Head of caudate nucleus (tissue), 42 donors: ENCODE data around the gene LTBP1.

Experiments used
- DNase-seq, 42 donors: peaks; one replicate each; pipeline versions ENCODE4 v3.0.0 to v3.0.0-alpha.2; 2020 to 2021; ENCODE audit warnings: mixed read lengths in 7 of 42
- intact Hi-C: fragments of 100-400 bp; cut with DNase I; formaldehyde crosslinking; loops from one replicate; pipeline ENCODE4 v1.15.0; 2022

LTBP1 gene

DNA sequence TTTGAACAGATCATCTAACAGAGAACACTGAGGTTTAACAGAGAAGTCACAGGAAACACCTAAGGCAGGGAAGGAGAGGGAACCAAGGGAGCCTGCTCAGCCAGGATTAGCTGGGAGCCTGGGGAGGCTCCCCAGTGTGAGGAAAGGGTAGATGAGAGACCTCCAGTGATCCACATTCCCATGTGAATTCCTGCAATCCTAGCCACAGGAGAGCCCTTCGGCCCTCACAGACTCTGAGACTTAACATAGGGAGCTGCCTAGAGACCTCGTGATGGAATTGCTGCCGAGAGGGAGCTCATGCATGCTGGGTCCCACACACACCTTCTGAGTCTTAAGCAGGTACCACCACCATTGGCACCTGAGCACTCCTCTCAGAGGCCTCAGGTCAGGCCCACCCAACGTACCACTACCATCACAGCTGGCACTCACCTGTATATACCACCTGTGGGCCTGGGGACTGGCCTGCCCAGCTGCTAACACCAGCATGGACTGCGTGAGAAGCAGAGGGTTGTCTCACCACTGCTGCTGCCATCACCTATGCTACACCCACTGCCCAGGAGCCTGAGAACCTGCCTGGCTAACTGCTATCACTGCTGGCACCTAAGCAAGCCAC lies 303.8 kb downstream of the LTBP1 start:
- no peak for DNase-seq
- intact Hi-C loops: no loop called here

DNA sequence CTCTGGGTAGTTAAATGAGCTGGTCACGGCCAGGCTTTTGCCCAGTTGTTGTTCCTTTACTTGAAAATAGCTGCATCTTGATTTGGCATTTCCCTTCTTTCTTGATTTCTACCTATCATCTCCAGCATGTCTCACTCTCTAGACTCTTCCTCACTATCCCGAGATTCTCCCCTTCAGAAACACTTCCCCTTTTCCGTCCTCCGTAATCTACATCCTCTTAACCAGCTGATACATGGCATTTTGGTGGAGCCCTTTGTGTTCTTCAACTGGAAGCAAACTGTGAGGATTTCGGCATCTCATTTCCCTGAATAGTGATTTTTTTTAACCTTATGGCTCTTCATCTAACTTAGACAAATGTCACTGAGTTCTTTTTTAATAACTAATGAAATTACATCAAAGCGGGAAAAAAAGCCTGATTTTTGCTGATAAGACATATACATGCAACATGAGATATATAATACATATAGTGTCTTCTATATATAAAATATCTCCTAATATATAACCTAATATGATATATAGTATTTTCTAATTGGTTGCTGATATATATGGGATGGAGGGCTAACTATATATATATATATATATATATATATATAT lies 309.5 kb downstream of the LTBP1 start:
- intact Hi-C loops: no loop called here
- no peak for DNase-seq

DNA sequence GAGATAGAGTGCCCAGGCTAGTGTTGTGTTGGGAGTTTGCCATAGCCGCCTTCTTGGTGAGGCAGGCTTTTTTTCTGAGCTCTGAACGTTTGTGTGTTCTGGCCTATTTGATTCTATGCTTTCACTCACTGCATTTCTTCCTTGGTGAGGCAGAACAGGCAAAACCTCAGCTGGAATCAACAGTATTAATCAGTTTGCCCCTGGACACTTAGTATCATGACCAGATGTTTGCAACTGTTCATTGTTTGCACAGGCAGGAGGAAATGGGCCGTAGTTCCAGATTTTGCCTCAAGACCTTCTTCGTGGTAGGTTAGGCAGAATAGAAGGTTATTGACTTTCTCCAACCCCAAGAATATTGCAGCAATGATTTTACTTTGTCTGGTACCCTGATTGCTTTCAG lies 311.6 kb downstream of the LTBP1 start:
- DNase-seq: no peak

DNA sequence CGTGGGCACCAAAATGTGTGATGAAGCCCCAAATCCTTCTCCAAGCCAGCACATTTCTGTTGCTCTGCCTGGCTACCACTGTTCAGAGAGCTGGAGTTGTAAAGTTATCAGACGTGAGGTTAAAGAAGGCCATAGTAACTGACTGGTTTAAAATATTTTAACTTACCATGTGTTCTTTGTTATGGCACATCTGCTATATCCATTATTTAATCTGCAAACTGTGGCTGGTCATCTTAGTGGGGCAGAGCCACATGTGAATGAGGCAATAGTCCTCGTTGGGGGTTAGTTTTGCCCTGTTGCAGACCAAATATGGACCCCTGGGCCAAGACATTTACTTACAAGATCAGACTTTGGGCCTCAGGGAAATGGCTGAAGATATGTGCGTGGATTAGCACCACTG lies 315.3 kb downstream of the LTBP1 start:
- intact Hi-C loops: no loop called here
- no peak for DNase-seq

More for the DNA sequence above, 311.6 kb downstream of the LTBP1 start:
- intact Hi-C loops: no loop called here

DNA sequence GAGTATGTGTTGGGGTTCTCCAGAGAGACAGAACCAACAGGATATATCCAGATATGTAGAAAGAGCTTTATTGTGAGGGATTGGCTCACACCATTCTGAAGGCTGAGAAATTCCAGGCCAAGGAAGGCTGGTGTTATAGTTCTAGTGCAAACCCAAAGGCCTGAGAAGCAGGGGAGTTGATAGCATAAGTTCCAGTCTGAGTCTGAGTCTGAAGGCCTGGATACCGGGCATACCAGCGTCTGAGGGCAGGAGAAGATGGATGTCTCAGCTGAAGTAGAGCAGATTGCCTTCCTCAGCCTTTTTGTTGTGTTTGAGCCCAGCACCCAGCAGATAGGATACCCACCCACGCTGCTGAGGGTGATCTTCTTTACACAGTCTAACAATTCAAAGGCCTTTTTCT lies 318.0 kb downstream of the LTBP1 start:
- DNase-seq: no peak
- intact Hi-C loops: no loop called here

DNA sequence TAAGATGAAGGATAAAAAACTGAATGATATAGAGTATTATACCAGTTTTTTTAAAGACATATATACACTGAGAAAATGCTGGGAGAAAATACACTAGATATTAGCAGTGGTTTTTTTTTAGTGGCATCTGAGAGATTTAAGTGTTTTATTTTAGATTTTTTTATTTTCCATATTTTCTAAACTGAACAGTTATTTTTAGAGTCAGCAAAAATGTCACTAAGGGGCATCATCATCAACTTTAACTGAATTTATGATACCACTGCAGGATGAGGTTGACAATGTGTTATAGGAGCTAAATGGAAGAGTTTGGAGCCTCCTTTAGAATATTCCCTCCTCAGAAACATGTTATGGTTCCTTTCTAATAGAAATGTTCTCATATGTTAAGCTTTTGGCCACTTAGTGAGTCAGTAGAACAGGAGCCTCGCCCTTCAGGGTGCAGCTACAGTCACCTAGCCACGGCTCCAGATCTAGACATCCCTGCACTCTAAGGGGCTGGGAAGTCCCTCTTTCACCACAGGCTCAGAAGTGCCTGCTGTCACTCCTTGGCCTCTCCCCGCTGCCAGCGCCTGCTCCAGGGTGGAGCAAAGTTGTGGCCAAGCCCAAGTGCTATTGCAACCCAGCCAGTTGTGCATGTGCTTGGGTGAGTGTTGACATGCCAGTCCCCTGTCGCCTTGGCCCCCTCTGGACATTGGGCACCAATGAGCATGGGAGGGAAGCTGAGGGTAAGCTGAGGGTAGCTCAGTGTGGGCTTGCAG lies 319.0 kb downstream of the LTBP1 start:
- DNase-seq: no peak
- intact Hi-C loops: no loop called here

DNA sequence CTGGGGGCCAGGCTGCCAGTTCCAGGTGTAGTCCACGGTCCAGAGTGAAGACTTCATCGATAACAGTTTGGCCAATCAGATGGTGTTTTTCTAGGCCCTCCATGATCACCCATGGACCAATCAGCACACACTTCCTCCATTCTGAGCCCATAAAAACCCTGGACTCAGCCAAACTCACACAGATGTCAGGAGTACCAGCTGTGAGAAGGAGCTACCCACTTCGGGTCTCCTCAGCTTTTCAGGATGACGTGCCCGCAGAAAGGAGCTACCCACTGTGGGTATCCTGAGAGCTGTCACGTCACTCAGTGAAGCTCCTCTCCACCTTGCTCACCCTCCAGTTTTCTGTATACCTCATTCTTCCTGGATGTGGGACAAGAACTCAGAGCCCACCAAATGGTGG lies 319.7 kb downstream of the LTBP1 start:
- no peak for DNase-seq
- intact Hi-C loops: no loop called here

DNA sequence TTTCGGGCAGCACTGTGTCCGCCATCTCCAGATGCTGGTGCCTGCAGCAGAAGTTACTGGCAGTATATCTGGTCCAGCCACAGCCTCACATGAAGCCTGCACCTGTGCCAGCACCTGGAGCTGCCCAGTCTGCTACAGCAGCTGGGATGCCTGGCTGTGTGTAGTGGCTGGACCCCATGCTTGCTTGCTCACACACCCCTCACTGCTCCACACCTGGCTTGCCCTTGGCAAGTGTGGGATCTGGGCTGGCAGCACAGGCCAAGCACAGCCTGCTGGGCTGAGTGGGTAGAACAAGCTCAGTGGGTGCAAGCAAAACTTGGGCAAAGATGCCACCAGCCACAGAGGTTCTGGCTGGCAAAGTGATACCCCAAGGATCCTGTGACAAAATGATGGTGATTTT lies 320.3 kb downstream of the LTBP1 start:
- no peak for DNase-seq
- intact Hi-C loops: no loop called here

DNA sequence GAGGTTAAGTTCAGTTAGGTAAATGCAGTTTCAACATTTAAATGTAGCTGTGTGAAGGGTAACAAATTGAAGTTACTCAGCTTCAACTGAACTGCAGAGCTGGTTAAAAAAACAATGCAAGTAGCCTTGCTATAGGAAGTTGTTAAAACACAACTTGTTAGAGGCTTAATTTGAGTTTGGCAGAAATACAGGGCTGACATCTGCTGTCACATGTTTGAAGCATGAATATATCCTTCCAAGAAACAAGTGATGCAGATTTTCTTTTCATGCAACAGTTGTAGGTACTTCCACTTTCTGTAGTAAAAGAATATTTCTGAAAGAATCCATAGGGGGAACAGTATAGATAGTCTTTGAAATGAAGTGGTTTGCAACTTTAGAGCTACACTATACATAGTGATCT lies 321.0 kb downstream of the LTBP1 start:
- no peak for DNase-seq
- intact Hi-C loops: no loop called here

DNA sequence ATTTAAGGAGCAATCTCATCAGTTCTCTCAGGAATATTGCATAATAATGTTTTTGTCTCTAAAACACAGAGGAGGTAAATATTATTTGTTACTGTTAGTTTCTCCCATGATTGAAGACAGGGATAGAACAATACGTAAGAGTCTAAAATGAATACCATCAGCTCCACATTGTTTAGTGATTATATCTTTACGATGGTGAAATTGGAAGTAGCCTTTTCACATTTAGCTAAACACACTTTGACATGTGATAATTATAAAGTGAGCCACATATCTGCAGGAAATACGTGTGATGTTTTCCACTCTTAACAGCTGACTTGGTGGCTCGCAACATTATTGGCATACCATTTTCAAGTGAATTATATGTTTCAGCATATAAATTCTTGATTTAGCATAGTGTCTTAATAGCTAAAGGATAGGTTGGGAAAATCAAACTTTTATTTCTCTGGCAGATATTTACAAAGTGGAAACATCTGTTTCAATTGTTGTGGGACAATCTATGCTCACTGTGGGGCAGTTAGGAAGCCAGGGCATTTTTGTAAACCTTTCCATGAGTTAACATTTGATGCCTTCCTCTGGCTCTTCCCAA lies 321.6 kb downstream of the LTBP1 start:
- intact Hi-C loops: no loop called here
- DNase-seq: no peak

DNA sequence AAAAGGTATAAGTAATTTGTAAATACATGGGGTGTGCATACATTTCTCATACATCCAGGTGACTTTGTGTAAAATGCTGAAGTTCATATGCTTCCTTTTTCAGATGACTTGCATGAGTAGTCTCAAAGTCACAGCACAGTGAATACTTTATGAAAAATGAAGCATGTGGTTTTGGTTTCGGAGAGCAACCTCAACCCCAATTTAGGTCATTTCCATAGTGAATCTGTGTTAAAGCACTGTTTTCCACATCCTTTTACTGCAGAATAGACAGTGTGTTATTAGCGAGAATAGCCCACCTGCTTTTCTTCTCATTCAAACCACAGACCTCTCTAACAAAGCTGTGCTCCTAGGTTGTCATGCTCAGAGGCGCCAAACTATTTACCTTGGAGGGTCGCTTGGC lies 325.2 kb downstream of the LTBP1 start:
- intact Hi-C loops: no loop called here
- DNase-seq: no peak

DNA sequence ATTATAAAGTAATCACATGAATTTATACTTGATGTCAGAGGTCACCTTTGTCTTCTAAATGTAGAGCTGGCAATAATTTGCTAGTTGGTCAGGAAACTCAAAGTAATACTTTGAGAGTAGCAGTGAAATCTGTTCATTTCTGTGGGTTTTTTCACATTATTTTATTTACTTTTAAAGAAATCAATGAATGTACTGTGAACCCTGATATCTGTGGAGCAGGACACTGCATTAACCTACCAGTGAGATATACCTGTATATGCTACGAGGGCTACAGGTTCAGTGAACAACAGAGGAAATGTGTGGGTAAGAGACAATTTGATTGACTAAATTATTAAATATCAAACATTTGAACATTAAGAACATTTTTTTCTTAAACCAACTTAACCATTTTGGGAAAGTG lies 326.7 kb downstream of the LTBP1 start:
- intact Hi-C loops: no loop called here

DNA sequence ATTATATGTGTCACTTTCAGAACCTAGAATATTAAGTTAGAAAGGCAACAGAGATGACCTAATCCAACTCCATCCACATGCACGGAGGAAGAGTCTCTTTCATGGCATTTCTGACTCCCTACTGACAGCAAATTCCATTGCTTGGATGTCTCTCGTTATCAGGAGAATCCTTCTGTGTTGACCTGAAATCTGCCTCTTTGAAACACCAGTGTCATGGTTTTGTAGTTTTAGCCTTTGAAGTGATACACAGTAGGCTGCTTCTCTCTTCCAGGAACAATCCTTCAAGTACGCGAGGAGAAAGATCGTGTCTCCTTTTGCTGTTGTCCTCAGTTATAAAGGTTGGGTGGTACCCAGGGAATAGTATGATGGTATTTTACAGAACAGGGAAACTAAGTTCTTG lies 327.8 kb downstream of the LTBP1 start:
- DNase-seq: no peak
- intact Hi-C loops: no loop called here

More for the DNA sequence above, 326.7 kb downstream of the LTBP1 start:
- no peak for DNase-seq

DNA sequence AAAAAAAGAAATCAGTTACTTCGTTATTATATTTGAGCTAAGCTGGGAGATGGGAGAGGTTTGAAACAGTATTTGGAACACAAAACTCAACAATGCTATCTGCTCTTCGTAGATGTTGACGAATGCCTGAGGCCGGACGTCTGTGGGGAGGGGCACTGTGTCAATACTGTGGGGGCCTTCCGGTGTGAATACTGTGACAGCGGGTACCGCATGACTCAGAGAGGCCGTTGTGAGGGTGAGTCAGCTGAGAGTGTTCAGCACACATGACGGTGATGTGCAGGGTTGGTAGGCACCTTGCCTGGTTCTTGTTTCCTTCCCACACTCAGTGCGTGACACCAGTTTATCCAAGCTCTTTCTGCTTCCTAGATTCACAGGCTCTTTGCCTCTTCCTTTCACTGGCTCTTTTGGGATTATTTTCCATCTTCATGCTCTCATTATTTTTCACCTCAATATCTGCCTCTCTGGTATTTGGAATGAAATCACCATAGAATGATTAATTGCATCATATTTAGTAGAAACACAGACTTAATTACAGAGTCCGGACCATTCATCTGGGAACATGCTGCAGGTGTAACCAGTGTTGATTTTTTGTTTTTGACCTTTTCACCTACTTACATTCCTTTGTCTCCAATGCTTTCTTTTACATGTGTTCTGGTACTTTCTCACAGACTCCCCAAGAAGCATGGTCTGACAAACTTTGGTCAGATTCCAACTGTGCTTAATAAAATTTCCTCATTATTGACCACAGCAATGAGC lies 329.1 kb downstream of the LTBP1 start:
- intact Hi-C loops: no loop called here
- DNase-seq: peak in 24 of 42 donors; percentile 6 to 57 (median 22)

DNA sequence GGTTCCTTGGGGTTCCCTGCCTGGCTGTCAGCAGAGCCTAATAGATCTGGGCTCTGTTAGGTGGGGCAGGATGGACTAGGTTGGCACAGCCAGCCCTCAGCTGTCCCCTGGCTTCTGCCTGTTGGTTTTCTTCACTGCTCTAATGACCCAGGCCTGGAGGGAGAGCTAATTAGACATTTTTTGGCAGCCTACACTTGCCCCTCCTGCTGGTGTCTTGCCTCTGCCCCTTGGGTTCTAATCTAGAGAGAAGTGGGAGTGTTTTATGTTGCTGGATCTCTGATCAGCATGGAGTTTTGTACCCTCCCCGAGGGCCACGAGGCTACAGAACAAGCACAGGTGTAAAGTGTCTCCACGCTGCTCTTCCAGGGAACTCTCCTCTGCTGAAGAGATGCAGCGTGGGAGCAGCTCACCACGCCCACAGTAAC lies 330.3 kb downstream of the LTBP1 start:
- intact Hi-C loops: no loop called here
- DNase-seq: peak in 1 of 42 donors; percentile 17

DNA sequence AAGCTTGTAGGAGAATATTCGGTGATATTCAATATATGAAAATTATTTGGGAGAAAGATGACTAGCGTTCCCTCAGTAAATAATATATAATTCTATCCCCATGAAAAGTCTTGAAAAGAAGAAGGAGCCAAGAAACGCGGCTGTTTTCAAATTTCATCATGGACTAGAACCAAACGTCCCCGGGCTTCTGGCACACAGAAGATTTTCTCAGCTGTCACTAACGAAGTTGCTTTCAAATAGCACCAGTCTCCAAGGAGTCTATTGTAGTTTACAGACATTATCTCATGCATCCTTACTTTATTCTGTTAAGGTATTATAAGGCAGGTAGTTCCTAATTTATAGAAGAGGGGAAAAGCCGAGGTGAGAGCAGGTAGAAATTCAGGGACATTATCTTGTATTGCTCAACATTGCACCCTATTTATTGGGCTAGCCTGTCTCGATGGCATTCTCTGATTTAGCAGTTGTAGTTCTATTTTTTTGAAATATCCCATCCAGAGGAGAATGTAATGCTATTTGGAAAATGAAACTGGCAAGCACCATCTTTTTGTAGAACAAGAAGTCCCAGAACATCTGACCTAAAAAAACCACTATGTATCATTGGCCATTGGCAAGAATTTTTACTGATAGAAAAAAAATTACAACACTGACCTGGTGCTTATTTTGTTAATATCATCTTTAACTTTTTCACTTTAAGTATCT lies 331.6 kb downstream of the LTBP1 start:
- intact Hi-C loops: no loop called here
- peak in 6 of 42 donors; percentile 14 to 49 (median 20) for DNase-seq

DNA sequence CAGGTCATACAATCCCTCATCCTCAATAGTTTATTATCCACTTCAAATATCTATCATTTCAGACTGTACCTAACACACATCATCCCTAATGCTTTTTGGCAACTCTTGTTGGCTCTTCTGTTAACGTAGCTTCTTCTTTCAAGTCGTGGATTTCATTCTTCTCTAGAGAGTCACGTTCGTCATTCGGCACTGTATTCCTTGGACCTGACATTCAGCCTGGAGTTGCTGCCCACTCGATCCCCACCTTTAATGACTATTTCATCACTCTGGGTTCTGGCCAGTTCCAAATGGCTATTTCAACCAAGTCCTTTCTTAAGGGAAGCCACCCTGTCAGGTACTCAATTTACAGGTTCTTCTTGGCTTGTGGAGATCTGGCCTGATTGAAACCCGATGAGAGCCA lies 337.5 kb downstream of the LTBP1 start:
- intact Hi-C loops: no loop called here
- DNase-seq: no peak

DNA sequence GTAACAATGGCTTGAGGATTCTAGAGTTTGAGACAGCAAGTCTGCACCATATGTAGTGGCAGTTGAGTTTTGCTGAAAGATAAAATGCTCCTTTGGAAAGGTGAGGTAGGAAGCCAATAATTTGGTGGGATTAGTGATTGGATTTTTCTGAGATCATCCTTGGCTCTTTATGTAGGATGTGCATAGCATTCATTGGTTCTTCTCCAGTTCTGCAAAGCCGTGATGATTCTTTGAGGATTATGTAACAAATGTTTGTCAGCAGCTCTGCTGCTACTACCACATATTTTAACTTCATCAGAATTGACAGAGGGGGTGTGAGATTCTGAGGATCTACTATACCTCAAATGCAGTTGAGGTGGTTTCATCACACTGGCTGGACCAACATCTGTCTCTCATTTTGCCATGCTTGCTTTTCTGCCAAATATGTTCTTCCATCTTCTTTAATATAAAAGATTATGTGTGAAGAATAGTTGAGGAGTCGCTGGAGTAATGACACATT lies 340.8 kb downstream of the LTBP1 start:
- intact Hi-C loops: no loop called here
- no peak for DNase-seq

DNA sequence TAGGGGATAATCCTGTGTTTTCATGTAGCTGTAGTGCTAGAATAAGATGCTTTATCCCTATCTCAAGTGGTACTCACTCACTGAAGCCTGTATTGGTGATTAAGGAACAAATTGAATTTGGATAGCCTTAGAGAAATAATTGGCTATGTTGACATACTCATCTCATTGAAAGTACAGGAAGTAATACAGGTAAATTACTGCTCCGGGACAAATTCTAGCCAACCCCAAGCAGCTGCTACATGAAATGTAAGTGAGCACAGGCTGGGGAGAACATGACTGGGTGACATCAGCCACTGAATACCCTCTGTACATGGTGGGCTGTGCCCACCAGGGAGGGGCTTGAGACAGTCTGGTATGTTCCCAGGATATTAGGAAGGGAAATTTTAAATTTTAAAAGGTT lies 341.3 kb downstream of the LTBP1 start:
- intact Hi-C loops: no loop called here

More for the DNA sequence above, 341.3 kb downstream of the LTBP1 start:
- no peak for DNase-seq
